ENCODE measurements around the gene CNTLN. TPM values are rescaled to one million over a fixed set of nuclear protein-coding genes. Genes with fewer than 3 reads are reported as not detected.
A peak's percentile ranks its signal among the peaks of the same experiment; 100 is the strongest.

Gene CNTLN
- total RNA-seq, 1 experiment from 2014 or later, result 15.0 TPM

DNA sequence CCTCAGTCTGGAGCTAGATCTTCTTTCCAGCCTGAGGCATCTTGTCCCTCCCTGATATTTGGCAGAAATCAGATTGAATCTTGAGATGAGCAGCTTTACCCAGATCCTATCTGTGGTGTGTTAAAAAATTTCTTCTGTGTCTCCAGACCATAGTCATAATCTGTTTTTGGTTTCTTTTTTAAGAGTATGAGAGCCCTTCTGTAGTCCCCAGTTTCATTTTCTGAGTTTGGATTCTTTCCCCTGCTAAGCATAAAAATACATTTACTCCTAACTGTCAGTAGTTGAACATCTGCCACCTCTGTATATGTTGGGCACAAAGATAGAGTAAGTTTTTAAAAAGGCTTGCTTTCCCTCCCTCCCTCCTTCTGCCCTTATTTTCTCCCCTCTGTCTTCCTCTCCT lies 137.7 kb downstream of the CNTLN start:
- DNase-seq, result no peak
- Histone ChIP-seq H2BK15ac (ENCODE audit: low read depth, low read length) (no peak overlapping the region), H2AK5ac (ENCODE audit: insufficient read length, low read length) (no peak overlapping the region), H3T11ph (ENCODE audit: low read length) (no peak overlapping the region), H4K20me1 (ENCODE audit: control insufficient read depth, insufficient read depth, insufficient read length) (no peaks in the 10 kb centered on the region), H3K27ac (ENCODE audit: insufficient read length, low read depth, low read length) (no peak overlapping the region), H3K9me3 (ENCODE audit: control insufficient read depth, low read depth, low read length) (no peaks in the 10 kb centered on the region), H3K9ac (ENCODE audit: extremely low read depth, insufficient read length, low read length) (no peak overlapping the region), H3K4me1 (ENCODE audit: insufficient read depth, low read length) (no peaks in the 10 kb centered on the region), H2BK120ac (ENCODE audit: low read depth, low read length, poor library complexity, severe bottlenecking) (no peak overlapping the region), H3K23me2 (ENCODE audit: insufficient read length, low read depth, low read length, poor library complexity, severe bottlenecking) (no peaks in the 10 kb centered on the region), H2BK5ac (ENCODE audit: insufficient read length, low read length) (no peak overlapping the region), H2AFZ (ENCODE audit: low read length) (no peak overlapping the region), H3K27me3 (ENCODE audit: insufficient read depth, low read length) (no peaks in the 10 kb centered on the region), H2BK12ac (ENCODE audit: insufficient read length, low read depth, low read length) (no peak overlapping the region), H4K5ac (ENCODE audit: insufficient read length, low read depth, low read length) (no peak overlapping the region), H3K79me2 (ENCODE audit: insufficient read depth, low read length) (no peaks in the 10 kb centered on the region), H3K4me2 (ENCODE audit: insufficient read depth, insufficient read length, low read length) (no peak overlapping the region), H3K4ac (ENCODE audit: low read depth, low read length) (no peak overlapping the region), H4K91ac (ENCODE audit: insufficient read length, low read depth, low read length) (no peak overlapping the region), H3K18ac (ENCODE audit: insufficient read length, low read depth, low read length) (no peak overlapping the region), H2BK20ac (ENCODE audit: low read depth, low read length, poor library complexity, severe bottlenecking) (no peak overlapping the region), H3K14ac (ENCODE audit: insufficient read depth, low read length) (no peak overlapping the region), H3K79me1 (ENCODE audit: insufficient read depth, low read depth, low read length, poor library complexity, severe bottlenecking) (no peaks in the 10 kb centered on the region), H3K23ac (ENCODE audit: insufficient read length, low read depth, low read length) (no peak overlapping the region), H3K56ac (ENCODE audit: insufficient read length, low read depth, low read length) (no peak overlapping the region), H4K8ac (replicated peaks; ENCODE audit: insufficient read length, low read depth, low read length) (no peak overlapping the region)
- TF ChIP-seq, protein P1, sequence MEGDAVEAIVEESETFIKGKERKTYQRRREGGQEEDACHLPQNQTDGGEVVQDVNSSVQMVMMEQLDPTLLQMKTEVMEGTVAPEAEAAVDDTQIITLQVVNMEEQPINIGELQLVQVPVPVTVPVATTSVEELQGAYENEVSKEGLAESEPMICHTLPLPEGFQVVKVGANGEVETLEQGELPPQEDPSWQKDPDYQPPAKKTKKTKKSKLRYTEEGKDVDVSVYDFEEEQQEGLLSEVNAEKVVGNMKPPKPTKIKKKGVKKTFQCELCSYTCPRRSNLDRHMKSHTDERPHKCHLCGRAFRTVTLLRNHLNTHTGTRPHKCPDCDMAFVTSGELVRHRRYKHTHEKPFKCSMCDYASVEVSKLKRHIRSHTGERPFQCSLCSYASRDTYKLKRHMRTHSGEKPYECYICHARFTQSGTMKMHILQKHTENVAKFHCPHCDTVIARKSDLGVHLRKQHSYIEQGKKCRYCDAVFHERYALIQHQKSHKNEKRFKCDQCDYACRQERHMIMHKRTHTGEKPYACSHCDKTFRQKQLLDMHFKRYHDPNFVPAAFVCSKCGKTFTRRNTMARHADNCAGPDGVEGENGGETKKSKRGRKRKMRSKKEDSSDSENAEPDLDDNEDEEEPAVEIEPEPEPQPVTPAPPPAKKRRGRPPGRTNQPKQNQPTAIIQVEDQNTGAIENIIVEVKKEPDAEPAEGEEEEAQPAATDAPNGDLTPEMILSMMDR (conservative IDR thresholded peaks at IDR 0.05), result no peak
- peaks cover 0 to 3% (median 0%) of the 10 kb centered on the region in 3 experiments; a peak in 1 of 7 replicates for H3K36me3 Mint-ChIP-seq (ENCODE audit: insufficient read depth in 1 of 3, low read depth in 3 of 3)
- peaks cover 21 to 23% of the 10 kb centered on the region in 2 experiments for H3K4me1 Mint-ChIP-seq
- H3K27me3 Mint-ChIP-seq (ENCODE audit: low read depth), result peaks cover 4% of the 10 kb centered on the region; the same call in 1 of the 2 replicates
- no peak overlapping the region for H3K4me3 Mint-ChIP-seq
- H3K27ac Mint-ChIP-seq, result peak overlapping the region; percentile 25 to 62 (median 34); a peak in 3 of 7 replicates
- H3K9me3 Mint-ChIP-seq, result no peaks in the 10 kb centered on the region; a peak in 1 of 5 replicates
